K562 (cell line): ENCODE data around the gene TECPR2. TPM values are rescaled to one million over a fixed set of nuclear protein-coding genes. Genes with fewer than 3 reads are reported as not detected.

Experiments
- CTBP1 ChIP-seq: fragments of 450-650 bp; IDR thresholded peaks from 2 replicates; pipeline ENCODE4 v1.6.1; 2016; ENCODE audit warnings: borderline replicate concordance
- HNRNPLL ChIP-seq: fragments of 200-400 bp; formaldehyde crosslinking; IDR thresholded peaks from 2 replicates; pipeline ENCODE4 v1.6.1; 2017; ENCODE audit warnings: low read length, low read depth, mild to moderate bottlenecking; ENCODE audit not compliant: poor library complexity, severe bottlenecking
- KDM1A ChIP-seq, 2 experiments: fragments of 450-650 bp; IDR thresholded peaks; 2 replicates each; pipeline ENCODE4 v1.6.1; 2016; ENCODE audit warnings: mild to moderate bottlenecking in 2 of 2
- MTA3 ChIP-seq: fragments of 450-650 bp; formaldehyde crosslinking; IDR thresholded peaks from 2 replicates; pipeline ENCODE4 v1.6.1; 2017; ENCODE audit warnings: mild to moderate bottlenecking, borderline replicate concordance
- MYC ChIP-seq, 2 experiments: fragments of 250-450 bp in 1 of 2; sonication (Bioruptor Pico) in 1 of 2; IDR thresholded peaks; 2 replicates each; pipeline versions ENCODE4 v1.5.1 to v1.6.1; 2012 to 2021; ENCODE audit warnings: low read depth in 2 of 2, borderline replicate concordance in 1 of 2, improper control_type of control experiment in 1 of 2, low read length in 1 of 2, mild to moderate bottlenecking in 1 of 2, moderate library complexity in 1 of 2
- polyA plus RNA-seq, 8 experiments: library from polyadenylated mRNA; depleted of rRNA in 4 of 8; stranded (reverse) in 5 of 8; unstranded in 3 of 8; fragments of >200 nt; fragmentation: Nextera tagmentation in 2 of 8; fragmentation: Illumina TruSeq in 1 of 8; extraction: Ambion mirVana in 2 of 8; extraction: Trizol in 1 of 8; gene quantifications; 2 replicates each; pipeline versions ENCODE4 v1.2.1 to v1.2.3, GENCODE V29; 2011 to 2014; ENCODE audit warnings: inconsistent platforms in 1 of 8, missing spikeins in 1 of 8
- total RNA-seq, 7 experiments: library from RNA; depleted of rRNA in 6 of 7; stranded (reverse); fragments of >200 nt in 6 of 7; fragmentation: Illumina TruSeq in 2 of 7; extraction: Trizol in 2 of 7; gene quantifications; 2 replicates each; pipeline versions ENCODE4 v1.2.1 to v1.2.3, GENCODE V29; 2011 to 2021; ENCODE audit warnings: low replicate concordance in 1 of 7
- TF ChIP-seq, protein P1 (sequence below): fragments of 450-650 bp; IDR thresholded peaks from 2 replicates; pipeline ENCODE4 v1.6.1; 2016; ENCODE audit warnings: mild to moderate bottlenecking, moderate library complexity
- TF ChIP-seq, protein P2 (sequence below), 2 experiments: fragments of 250-450 bp in 1 of 2; fragments of 450-650 bp in 1 of 2; sonication (Bioruptor Pico) in 1 of 2; IDR thresholded peaks; 2 replicates each; pipeline versions ENCODE4 v1.6.1 to v1.8.0; 2016 to 2021; ENCODE audit warnings: mild to moderate bottlenecking in 2 of 2, moderate library complexity in 2 of 2, missing compliant biosample characterization in 1 of 2, missing genetic modification characterization in 1 of 2
- TF ChIP-seq, protein P3 (sequence below), 3 experiments: fragments of 200-800 bp in 1 of 3; fragments of 250-450 bp in 1 of 3; fragments of 450-650 bp in 1 of 3; sonication (Bioruptor Pico) in 1 of 3; sonication (Bioruptor generic) in 1 of 3; formaldehyde crosslinking in 1 of 3; IDR thresholded peaks; 2 replicates each; pipeline versions ENCODE4 v1.6.1 to v1.8.0; 2016 to 2022; ENCODE audit warnings: mild to moderate bottlenecking in 2 of 3, missing genetic modification characterization in 2 of 3, missing compliant biosample characterization in 1 of 3, moderate library complexity in 1 of 3

TECPR2 gene
- total and polyA plus RNA-seq, 9 of the 15 experiments (the other 6 are each of a cell fraction or from before 2014, with no cell fraction given) = 0.04 to 3.0 (median 0.83) TPM

DNA sequence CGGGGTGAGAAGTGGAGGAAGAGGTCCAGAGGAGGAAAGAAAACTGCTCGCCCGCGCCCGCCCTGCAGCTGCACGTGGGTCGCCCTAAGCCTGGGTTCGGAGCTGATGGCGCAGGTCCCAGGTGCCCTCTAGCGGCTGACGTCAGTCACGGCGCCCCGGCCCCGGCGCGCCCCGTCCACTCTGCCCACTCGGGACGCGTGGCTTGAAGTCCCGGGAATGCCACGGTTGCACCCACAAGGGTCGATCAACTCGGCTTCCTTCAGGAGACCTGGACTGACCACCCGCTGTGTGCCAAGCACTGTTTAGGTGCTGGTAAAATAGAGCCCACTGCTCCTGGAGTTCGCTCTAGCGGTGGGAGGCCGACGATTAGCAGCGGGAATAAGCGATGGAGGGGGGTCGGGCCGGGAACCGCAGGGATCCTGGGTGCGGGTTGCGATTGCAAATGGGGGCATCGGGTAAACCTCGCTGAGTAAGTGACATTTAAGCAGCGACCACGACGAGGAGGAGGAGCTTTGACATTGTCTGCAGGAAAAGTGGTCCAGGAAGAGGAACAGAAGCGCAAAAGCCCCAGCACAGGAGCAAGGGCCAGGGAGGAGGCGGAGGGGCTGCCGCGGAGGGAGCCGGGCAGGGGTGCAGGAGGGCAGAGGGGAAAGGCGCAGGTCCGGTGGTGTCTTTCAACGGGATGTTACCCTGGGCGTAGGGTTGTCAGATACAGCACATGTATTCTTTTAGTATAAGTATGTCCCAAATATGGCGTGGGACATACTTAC lies 48.3 kb upstream of the TECPR2 start (continued):
- TF ChIP-seq, protein P1, sequence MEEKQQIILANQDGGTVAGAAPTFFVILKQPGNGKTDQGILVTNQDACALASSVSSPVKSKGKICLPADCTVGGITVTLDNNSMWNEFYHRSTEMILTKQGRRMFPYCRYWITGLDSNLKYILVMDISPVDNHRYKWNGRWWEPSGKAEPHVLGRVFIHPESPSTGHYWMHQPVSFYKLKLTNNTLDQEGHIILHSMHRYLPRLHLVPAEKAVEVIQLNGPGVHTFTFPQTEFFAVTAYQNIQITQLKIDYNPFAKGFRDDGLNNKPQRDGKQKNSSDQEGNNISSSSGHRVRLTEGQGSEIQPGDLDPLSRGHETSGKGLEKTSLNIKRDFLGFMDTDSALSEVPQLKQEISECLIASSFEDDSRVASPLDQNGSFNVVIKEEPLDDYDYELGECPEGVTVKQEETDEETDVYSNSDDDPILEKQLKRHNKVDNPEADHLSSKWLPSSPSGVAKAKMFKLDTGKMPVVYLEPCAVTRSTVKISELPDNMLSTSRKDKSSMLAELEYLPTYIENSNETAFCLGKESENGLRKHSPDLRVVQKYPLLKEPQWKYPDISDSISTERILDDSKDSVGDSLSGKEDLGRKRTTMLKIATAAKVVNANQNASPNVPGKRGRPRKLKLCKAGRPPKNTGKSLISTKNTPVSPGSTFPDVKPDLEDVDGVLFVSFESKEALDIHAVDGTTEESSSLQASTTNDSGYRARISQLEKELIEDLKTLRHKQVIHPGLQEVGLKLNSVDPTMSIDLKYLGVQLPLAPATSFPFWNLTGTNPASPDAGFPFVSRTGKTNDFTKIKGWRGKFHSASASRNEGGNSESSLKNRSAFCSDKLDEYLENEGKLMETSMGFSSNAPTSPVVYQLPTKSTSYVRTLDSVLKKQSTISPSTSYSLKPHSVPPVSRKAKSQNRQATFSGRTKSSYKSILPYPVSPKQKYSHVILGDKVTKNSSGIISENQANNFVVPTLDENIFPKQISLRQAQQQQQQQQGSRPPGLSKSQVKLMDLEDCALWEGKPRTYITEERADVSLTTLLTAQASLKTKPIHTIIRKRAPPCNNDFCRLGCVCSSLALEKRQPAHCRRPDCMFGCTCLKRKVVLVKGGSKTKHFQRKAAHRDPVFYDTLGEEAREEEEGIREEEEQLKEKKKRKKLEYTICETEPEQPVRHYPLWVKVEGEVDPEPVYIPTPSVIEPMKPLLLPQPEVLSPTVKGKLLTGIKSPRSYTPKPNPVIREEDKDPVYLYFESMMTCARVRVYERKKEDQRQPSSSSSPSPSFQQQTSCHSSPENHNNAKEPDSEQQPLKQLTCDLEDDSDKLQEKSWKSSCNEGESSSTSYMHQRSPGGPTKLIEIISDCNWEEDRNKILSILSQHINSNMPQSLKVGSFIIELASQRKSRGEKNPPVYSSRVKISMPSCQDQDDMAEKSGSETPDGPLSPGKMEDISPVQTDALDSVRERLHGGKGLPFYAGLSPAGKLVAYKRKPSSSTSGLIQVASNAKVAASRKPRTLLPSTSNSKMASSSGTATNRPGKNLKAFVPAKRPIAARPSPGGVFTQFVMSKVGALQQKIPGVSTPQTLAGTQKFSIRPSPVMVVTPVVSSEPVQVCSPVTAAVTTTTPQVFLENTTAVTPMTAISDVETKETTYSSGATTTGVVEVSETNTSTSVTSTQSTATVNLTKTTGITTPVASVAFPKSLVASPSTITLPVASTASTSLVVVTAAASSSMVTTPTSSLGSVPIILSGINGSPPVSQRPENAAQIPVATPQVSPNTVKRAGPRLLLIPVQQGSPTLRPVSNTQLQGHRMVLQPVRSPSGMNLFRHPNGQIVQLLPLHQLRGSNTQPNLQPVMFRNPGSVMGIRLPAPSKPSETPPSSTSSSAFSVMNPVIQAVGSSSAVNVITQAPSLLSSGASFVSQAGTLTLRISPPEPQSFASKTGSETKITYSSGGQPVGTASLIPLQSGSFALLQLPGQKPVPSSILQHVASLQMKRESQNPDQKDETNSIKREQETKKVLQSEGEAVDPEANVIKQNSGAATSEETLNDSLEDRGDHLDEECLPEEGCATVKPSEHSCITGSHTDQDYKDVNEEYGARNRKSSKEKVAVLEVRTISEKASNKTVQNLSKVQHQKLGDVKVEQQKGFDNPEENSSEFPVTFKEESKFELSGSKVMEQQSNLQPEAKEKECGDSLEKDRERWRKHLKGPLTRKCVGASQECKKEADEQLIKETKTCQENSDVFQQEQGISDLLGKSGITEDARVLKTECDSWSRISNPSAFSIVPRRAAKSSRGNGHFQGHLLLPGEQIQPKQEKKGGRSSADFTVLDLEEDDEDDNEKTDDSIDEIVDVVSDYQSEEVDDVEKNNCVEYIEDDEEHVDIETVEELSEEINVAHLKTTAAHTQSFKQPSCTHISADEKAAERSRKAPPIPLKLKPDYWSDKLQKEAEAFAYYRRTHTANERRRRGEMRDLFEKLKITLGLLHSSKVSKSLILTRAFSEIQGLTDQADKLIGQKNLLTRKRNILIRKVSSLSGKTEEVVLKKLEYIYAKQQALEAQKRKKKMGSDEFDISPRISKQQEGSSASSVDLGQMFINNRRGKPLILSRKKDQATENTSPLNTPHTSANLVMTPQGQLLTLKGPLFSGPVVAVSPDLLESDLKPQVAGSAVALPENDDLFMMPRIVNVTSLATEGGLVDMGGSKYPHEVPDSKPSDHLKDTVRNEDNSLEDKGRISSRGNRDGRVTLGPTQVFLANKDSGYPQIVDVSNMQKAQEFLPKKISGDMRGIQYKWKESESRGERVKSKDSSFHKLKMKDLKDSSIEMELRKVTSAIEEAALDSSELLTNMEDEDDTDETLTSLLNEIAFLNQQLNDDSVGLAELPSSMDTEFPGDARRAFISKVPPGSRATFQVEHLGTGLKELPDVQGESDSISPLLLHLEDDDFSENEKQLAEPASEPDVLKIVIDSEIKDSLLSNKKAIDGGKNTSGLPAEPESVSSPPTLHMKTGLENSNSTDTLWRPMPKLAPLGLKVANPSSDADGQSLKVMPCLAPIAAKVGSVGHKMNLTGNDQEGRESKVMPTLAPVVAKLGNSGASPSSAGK = peak; percentile 85
- TF ChIP-seq CTBP1 = peak; percentile 82; the same call in 1 of the 2 replicates
- peak; percentile 93 for TF ChIP-seq MYC (IDR thresholded peaks at IDR 0.05; ENCODE audit: low read depth, low read length)
- TF ChIP-seq MYC (CRISPR knock-in tag; IDR thresholded peaks at IDR 0.05; ENCODE audit: borderline replicate concordance, low read depth) = no peak
- TF ChIP-seq HNRNPLL = peak; percentile 38
- TF ChIP-seq KDM1A (IDR thresholded peaks at IDR 0.05) = no peak
- peak; percentile 74; the same call in 1 of the 2 replicates for TF ChIP-seq MTA3
- TF ChIP-seq, protein P2, sequence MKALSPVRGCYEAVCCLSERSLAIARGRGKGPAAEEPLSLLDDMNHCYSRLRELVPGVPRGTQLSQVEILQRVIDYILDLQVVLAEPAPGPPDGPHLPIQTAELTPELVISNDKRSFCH (CRISPR knock-in tag; IDR thresholded peaks at IDR 0.05) = no peak
- TF ChIP-seq, protein P2 (tag; IDR thresholded peaks at IDR 0.05) = peak; percentile 51; the same call in 1 of the 2 replicates
- TF ChIP-seq, protein P3, sequence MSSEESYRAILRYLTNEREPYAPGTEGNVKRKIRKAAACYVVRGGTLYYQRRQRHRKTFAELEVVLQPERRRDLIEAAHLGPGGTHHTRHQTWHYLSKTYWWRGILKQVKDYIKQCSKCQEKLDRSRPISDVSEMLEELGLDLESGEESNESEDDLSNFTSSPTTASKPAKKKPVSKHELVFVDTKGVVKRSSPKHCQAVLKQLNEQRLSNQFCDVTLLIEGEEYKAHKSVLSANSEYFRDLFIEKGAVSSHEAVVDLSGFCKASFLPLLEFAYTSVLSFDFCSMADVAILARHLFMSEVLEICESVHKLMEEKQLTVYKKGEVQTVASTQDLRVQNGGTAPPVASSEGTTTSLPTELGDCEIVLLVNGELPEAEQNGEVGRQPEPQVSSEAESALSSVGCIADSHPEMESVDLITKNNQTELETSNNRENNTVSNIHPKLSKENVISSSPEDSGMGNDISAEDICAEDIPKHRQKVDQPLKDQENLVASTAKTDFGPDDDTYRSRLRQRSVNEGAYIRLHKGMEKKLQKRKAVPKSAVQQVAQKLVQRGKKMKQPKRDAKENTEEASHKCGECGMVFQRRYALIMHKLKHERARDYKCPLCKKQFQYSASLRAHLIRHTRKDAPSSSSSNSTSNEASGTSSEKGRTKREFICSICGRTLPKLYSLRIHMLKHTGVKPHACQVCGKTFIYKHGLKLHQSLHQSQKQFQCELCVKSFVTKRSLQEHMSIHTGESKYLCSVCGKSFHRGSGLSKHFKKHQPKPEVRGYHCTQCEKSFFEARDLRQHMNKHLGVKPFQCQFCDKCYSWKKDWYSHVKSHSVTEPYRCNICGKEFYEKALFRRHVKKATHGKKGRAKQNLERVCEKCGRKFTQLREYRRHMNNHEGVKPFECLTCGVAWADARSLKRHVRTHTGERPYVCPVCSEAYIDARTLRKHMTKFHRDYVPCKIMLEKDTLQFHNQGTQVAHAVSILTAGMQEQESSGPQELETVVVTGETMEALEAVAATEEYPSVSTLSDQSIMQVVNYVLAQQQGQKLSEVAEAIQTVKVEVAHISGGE (CRISPR knock-in tag; IDR thresholded peaks at IDR 0.05) = no peak
